NCI-H510A treated with DMSO at 0.1 percent for 48 hours (cell line): ENCODE data around the gene NPAS1.

Experiments used
- DNase-seq: peaks from one replicate; lab custom pipeline; 2025; lab: John Stamatoyannopoulos, UW

The NPAS1 gene

GRCh38 chr19:47020992-47021496 is 1.4 kb downstream of the NPAS1 start:
- DNase-seq = no peak

GRCh38 chr19:47021536-47022139 is 2.0 kb downstream of the NPAS1 start:
- DNase-seq = no peak

GRCh38 chr19:47022140-47022536 is 2.5 kb downstream of the NPAS1 start:
- no peak for DNase-seq

GRCh38 chr19:47022541-47023447 is 3.2 kb downstream of the NPAS1 start:
- DNase-seq = no peak

- peak; percentile 15 for DNase-seq
Observed at GRCh38 chr19:47023448-47023794, 3.8 kb downstream of the NPAS1 start.

GRCh38 chr19:47024502-47024901 is 4.9 kb downstream of the NPAS1 start:
- no peak for DNase-seq

- DNase-seq = no peak
Observed at GRCh38 chr19:47026156-47026555, 6.5 kb downstream of the NPAS1 start.

GRCh38 chr19:47026889-47027288 is 7.3 kb downstream of the NPAS1 start:
- DNase-seq = no peak

- no peak for DNase-seq
Observed at GRCh38 chr19:47027586-47028088, 8.0 kb downstream of the NPAS1 start.

- DNase-seq = no peak
Observed at GRCh38 chr19:47028195-47028601, 8.6 kb downstream of the NPAS1 start.

- DNase-seq = peak; percentile 72
Observed at GRCh38 chr19:47032171-47032811, 12.7 kb downstream of the NPAS1 start.

GRCh38 chr19:47035127-47036096 is 15.8 kb downstream of the NPAS1 start:
- peak; percentile 85 for DNase-seq

- DNase-seq = peak; percentile 83
Observed at GRCh38 chr19:47036097-47036651, 16.5 kb downstream of the NPAS1 start.

GRCh38 chr19:47037766-47038165 is 18.1 kb downstream of the NPAS1 start:
- no peak for DNase-seq

GRCh38 chr19:47039239-47039874 is 19.7 kb downstream of the NPAS1 start:
- DNase-seq = no peak

- no peak for DNase-seq
Observed at GRCh38 chr19:47040869-47041268, 21.2 kb downstream of the NPAS1 start.

GRCh38 chr19:47044946-47045866 is 25.6 kb downstream of the NPAS1 start:
- no peak for DNase-seq

GRCh38 chr19:47045867-47046470 is 26.3 kb downstream of the NPAS1 start:
- no peak for DNase-seq

GRCh38 chr19:47047272-47047762 is 27.7 kb downstream of the NPAS1 start:
- no peak for DNase-seq
